CD4-positive, alpha-beta T cell (primary cell): Measurements from ENCODE around the gene CLDN20. TPM values are rescaled to one million over a fixed set of nuclear protein-coding genes. Genes with fewer than 3 reads are reported as not detected.

ENCODE experiments used
- ATAC-seq: fragments of 200-7000 bp; cut with Tn5 transposase; one replicate; pipeline ENCODE4 v1.10.0; 2022; ENCODE audit warnings: mild to moderate bottlenecking; ENCODE audit not compliant: poor library complexity
- CTCF ChIA-PET: fragments of 350-600 bp; sonication (Branson Sonifier 250); formaldehyde crosslinking; loops from one replicate; lab custom pipeline; 2021; ENCODE audit warnings: antibody characterized with exemption, inconsistent platforms; lab: Charles Lee
- POLR2A ChIA-PET: fragments of 350-600 bp; sonication (Branson Sonifier 250); formaldehyde crosslinking; loops from one replicate; lab custom pipeline; 2021; ENCODE audit warnings: antibody characterized with exemption, inconsistent platforms; lab: Charles Lee
- DNase-seq, 14 experiments: peaks; one replicate each; pipeline ENCODE4 v3.0.0-alpha.2; 2013 to 2020; ENCODE audit warnings: mixed read lengths in 2 of 14
- H3K27ac ChIP-seq, 2 donors: one replicate each; pipeline versions ENCODE4 v1.5.1 to v1.7.0; 2013; ENCODE audit warnings: low read length in 2 of 2, low read depth in 1 of 2, mild to moderate bottlenecking in 1 of 2
- H3K27me3 ChIP-seq, 2 experiments: 1 replicate in 1 of 2; 2 replicates in 1 of 2; pipeline versions ENCODE4 v1.6.1 to v1.7.0; 2013; ENCODE audit warnings: low read length in 2 of 2, control low read depth in 1 of 2, mild to moderate bottlenecking in 1 of 2, moderate library complexity in 1 of 2; ENCODE audit not compliant: insufficient read depth in 2 of 2, control insufficient read depth in 1 of 2
- H3K36me3 ChIP-seq: one replicate; pipeline ENCODE4 v1.6.1; 2013; ENCODE audit warnings: low read length, control low read depth; ENCODE audit not compliant: insufficient read depth
- H3K4me1 ChIP-seq: one replicate; pipeline ENCODE4 v1.6.1; 2013; ENCODE audit warnings: low read length, control low read depth; ENCODE audit not compliant: insufficient read depth
- H3K4me3 ChIP-seq: one replicate; pipeline ENCODE4 v1.5.1; 2013; ENCODE audit warnings: mild to moderate bottlenecking, low read length, moderate library complexity
- H3K9me3 ChIP-seq, 2 experiments: 1 replicate in 1 of 2; 2 replicates in 1 of 2; pipeline versions ENCODE4 v1.6.1 to v1.7.0; 2013; ENCODE audit warnings: low read length in 2 of 2, mild to moderate bottlenecking in 2 of 2, control low read depth in 1 of 2, moderate library complexity in 1 of 2; ENCODE audit not compliant: control insufficient read depth in 1 of 2, insufficient read depth in 1 of 2
- H3K27ac Mint-ChIP-seq: one replicate; pipeline ENCODE4 v1.8.0; 2020; ENCODE audit warnings: mixed read lengths
- H3K27me3 Mint-ChIP-seq: one replicate; pipeline ENCODE4 v1.8.0; 2021; ENCODE audit warnings: mixed read lengths
- H3K36me3 Mint-ChIP-seq: one replicate; pipeline ENCODE4 v1.8.0; 2021; ENCODE audit warnings: low read depth, mixed read lengths
- H3K4me1 Mint-ChIP-seq: one replicate; pipeline ENCODE4 v1.8.0; 2021; ENCODE audit warnings: low read depth, mixed read lengths
- H3K4me3 Mint-ChIP-seq: one replicate; pipeline ENCODE4 v1.8.0; 2020; ENCODE audit warnings: mild to moderate bottlenecking, mixed read lengths
- H3K9me3 Mint-ChIP-seq: one replicate; pipeline ENCODE4 v1.8.0; 2020; ENCODE audit warnings: mixed read lengths
- intact Hi-C, 2 experiments: fragments of 100-400 bp; cut with DNase I in 1 of 2; cut with micrococcal nuclease in 1 of 2; formaldehyde crosslinking; loops; one replicate each; pipeline versions ENCODE4 v1.15.1 to v1.9.0; 2023 to 2025; cut with DNase I, micrococcal nuclease
- total RNA-seq, 174 experiments: library from RNA in 2 of 174; stranded (reverse) in 2 of 174; gene quantifications; one replicate each; pipeline ENCODE4 v1.2.3 and lab custom pipeline; 2021 to 2026
- TF ChIP-seq, protein P1 (sequence below): fragments of 200-600 bp; IDR thresholded peaks from one replicate; pipeline ENCODE4 v1.8.0; 2022; ENCODE audit warnings: antibody characterized with exemption, mild to moderate bottlenecking

Gene CLDN20
- total RNA-seq, 2 experiments from 2014 or later, result not detected

DNA sequence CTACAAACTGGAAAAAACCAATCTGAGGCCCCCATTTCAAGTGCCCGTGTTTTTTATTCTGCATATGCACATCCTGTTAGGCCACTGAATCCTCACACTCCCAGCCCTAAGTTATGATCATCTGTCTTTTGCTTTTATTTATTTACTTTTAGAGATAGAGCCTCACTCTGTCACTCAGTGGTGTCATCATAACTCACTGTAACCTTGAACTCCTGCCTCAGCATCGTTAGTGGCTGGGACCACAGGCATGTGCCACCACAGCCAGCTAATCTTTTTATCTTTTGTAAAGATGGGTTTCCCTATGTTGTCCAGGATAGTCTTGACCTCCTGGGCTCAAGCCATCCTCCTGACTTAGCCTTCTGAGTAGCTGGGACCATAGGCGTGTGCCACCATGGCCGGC, 29.6 kb upstream of the CLDN20 start:
- H3K27me3 ChIP-seq, result no peaks in the 10 kb centered on the region
- intact Hi-C loops, result no loop called here
- POLR2A ChIA-PET, result no interaction called here
- no peak overlapping the region for H3K27ac ChIP-seq
- peaks cover 0 to 10% of the 10 kb centered on the region in 2 experiments for H3K9me3 ChIP-seq
- ATAC-seq (no peak), DNase-seq (no peak)
- Mint-ChIP-seq H3K36me3 (no peaks in the 10 kb centered on the region), H3K4me3 (no peak overlapping the region), H3K27me3 (peaks cover 12% of the 10 kb centered on the region), H3K9me3 (peaks cover 2% of the 10 kb centered on the region), H3K4me1 (no peaks in the 10 kb centered on the region), H3K27ac (no peak overlapping the region)
- CTCF ChIA-PET, result no interaction called here
- no peaks in the 10 kb centered on the region for H3K36me3 ChIP-seq
- no peaks in the 10 kb centered on the region for H3K4me1 ChIP-seq
- no peak overlapping the region for H3K4me3 ChIP-seq
- TF ChIP-seq, protein P1, sequence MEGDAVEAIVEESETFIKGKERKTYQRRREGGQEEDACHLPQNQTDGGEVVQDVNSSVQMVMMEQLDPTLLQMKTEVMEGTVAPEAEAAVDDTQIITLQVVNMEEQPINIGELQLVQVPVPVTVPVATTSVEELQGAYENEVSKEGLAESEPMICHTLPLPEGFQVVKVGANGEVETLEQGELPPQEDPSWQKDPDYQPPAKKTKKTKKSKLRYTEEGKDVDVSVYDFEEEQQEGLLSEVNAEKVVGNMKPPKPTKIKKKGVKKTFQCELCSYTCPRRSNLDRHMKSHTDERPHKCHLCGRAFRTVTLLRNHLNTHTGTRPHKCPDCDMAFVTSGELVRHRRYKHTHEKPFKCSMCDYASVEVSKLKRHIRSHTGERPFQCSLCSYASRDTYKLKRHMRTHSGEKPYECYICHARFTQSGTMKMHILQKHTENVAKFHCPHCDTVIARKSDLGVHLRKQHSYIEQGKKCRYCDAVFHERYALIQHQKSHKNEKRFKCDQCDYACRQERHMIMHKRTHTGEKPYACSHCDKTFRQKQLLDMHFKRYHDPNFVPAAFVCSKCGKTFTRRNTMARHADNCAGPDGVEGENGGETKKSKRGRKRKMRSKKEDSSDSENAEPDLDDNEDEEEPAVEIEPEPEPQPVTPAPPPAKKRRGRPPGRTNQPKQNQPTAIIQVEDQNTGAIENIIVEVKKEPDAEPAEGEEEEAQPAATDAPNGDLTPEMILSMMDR, result no peak

DNA sequence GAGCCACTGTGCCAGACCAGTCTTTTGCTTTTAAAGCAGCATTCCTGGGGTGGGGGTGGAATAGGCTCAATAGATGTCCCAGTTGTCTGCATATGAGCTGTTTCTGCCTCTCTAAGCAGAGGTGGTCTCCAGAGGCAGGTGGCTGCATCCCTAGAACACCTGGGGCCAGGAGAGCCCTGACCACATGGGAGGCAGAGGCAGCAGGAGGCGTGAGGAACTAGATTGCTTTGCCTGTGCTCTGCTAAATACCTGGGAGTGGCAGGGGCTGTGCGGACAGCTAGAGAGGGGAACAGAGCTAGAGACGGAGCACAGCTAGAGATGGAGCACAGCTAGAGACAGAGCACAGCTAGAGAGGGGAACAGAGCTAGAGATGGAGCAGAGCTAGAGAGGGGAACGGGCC, 29.1 kb upstream of the CLDN20 start:
- POLR2A ChIA-PET, result no interaction called here
- TF ChIP-seq, protein P1, result no peak
- H3K27me3 ChIP-seq, result no peaks in the 10 kb centered on the region
- peaks cover 0 to 10% of the 10 kb centered on the region in 2 experiments for H3K9me3 ChIP-seq
- DNase-seq (no peak), ATAC-seq (no peak)
- intact Hi-C loops, result no loop called here
- no peaks in the 10 kb centered on the region for H3K4me1 Mint-ChIP-seq
- H3K4me1 ChIP-seq, result no peaks in the 10 kb centered on the region
- H3K4me3 ChIP-seq, result no peak overlapping the region
- no peak overlapping the region for H3K4me3 Mint-ChIP-seq
- H3K27ac ChIP-seq, result no peak overlapping the region
- H3K9me3 Mint-ChIP-seq, result peaks cover 2% of the 10 kb centered on the region
- H3K36me3 Mint-ChIP-seq, result no peaks in the 10 kb centered on the region
- H3K36me3 ChIP-seq, result no peaks in the 10 kb centered on the region
- H3K27ac Mint-ChIP-seq, result no peak overlapping the region
- CTCF ChIA-PET, result no interaction called here
- H3K27me3 Mint-ChIP-seq, result peaks cover 12% of the 10 kb centered on the region

DNA sequence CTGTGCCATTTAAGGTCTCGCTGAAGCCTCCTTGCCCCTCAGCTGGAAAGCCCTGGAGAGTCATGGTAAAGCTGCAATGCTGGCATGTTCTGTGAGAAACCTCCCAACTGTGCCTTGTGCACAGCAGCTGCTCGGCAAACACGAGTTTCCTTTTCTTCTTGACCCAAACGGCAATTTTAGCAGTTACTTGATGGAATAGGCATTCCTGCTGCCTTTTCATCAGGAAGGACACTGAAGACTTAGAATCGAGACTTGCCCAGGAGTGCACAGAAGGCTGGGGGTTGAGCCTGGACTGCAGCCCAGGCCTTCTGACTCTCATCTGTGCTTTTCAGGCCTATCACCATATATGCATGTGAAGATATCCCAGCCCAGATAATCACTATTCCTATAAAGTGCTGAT, 28.7 kb upstream of the CLDN20 start:
- intact Hi-C loops, result no loop called here
- H3K9me3 Mint-ChIP-seq, result peaks cover 2% of the 10 kb centered on the region
- no peak for DNase-seq
- ATAC-seq, result no peak
- Histone ChIP-seq H3K36me3 (no peaks in the 10 kb centered on the region), H3K4me3 (no peak overlapping the region), H3K27me3 (no peaks in the 10 kb centered on the region), H3K4me1 (no peaks in the 10 kb centered on the region), H3K27ac (no peak overlapping the region), H3K9me3 (peaks cover 0 to 8% of the 10 kb centered on the region in 2 experiments)
- no peak overlapping the region for H3K27ac Mint-ChIP-seq
- no peaks in the 10 kb centered on the region for H3K36me3 Mint-ChIP-seq
- ChIA-PET POLR2A (interaction anchor here (0.6 kb wide), 1 partner anchor 80 kb away, joined by 3 read pairs; no protein-coding TSS in a partner anchor), CTCF (no interaction called here)
- no peaks in the 10 kb centered on the region for H3K4me1 Mint-ChIP-seq
- no peak overlapping the region for H3K4me3 Mint-ChIP-seq
- TF ChIP-seq, protein P1, result no peak
- peaks cover 12% of the 10 kb centered on the region for H3K27me3 Mint-ChIP-seq
